OCI-LY7 (cell line): ENCODE data around the gene TRERF1.

Source experiments
- EZH2phosphoT487 ChIP-seq: fragments of 200-600 bp; sonication (generic); IDR thresholded peaks from 2 replicates; pipeline ENCODE4 v1.6.1; 2018; ENCODE audit warnings: low read depth, borderline replicate concordance, mild to moderate bottlenecking, mixed run types, antibody characterized with exemption, low read length, moderate library complexity, mixed read lengths
- TF ChIP-seq, protein P1 (sequence below): fragments of 200-600 bp; sonication (generic); conservative IDR thresholded peaks from 2 replicates; pipeline ENCODE4 v1.5.1; 2014; ENCODE audit warnings: mild to moderate bottlenecking, antibody characterized with exemption, low read length, moderate library complexity, mixed read lengths

DNA sequence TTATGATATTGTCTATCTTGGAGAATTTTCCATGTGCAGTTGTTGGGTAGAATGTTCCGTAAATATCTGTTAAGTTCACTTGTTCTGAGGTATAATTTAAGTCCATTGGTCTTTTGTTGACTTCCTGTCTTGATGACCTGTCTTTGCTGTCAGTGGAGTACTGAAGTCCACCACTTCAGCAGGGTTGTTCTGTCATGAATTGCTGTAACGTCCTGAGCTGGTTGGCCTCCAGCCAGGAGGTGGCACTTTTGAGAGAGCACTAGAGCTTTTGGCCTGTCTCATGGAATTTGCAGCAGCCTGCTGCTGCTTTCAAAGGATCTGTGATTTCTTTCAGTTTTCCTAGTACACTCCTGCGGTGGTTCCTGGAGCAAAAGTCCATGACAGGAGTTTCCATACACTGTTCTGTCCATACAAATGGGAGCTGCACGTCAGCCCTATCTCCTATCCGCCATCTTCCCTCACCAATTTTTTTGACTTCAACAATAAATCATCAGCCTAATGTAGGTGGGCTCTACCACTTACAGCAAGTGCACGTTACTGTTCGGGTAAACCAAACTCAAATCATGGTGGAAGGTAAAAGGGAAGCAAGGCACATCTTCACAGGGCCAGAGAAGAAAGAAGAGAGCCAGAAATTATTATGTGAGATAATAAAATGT, 46.9 kb upstream of the TRERF1 start:
- TF ChIP-seq, protein P1, sequence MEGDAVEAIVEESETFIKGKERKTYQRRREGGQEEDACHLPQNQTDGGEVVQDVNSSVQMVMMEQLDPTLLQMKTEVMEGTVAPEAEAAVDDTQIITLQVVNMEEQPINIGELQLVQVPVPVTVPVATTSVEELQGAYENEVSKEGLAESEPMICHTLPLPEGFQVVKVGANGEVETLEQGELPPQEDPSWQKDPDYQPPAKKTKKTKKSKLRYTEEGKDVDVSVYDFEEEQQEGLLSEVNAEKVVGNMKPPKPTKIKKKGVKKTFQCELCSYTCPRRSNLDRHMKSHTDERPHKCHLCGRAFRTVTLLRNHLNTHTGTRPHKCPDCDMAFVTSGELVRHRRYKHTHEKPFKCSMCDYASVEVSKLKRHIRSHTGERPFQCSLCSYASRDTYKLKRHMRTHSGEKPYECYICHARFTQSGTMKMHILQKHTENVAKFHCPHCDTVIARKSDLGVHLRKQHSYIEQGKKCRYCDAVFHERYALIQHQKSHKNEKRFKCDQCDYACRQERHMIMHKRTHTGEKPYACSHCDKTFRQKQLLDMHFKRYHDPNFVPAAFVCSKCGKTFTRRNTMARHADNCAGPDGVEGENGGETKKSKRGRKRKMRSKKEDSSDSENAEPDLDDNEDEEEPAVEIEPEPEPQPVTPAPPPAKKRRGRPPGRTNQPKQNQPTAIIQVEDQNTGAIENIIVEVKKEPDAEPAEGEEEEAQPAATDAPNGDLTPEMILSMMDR: peak; percentile 41
- no peak for TF ChIP-seq EZH2phosphoT487
